Tibial nerve (tissue), 3 donors: ENCODE measurements around the gene LRRC75A.

Source experiments
- CTCF ChIP-seq, 5 experiments: fragments of 200-600 bp in 3 of 5; fragments of 450-650 bp in 2 of 5; sonication (generic) in 3 of 5; IDR thresholded peaks; one replicate each; pipeline ENCODE4 v1.5.1; 2016 to 2019; ENCODE audit warnings: antibody characterized with exemption in 5 of 5, mild to moderate bottlenecking in 3 of 5, moderate library complexity in 2 of 5
- POLR2A ChIP-seq, 2 donors: fragments of 450-650 bp; IDR thresholded peaks; one replicate each; pipeline ENCODE4 v1.6.1; 2017; ENCODE audit warnings: antibody characterized with exemption in 2 of 2, mild to moderate bottlenecking in 2 of 2, moderate library complexity in 2 of 2

DNA sequence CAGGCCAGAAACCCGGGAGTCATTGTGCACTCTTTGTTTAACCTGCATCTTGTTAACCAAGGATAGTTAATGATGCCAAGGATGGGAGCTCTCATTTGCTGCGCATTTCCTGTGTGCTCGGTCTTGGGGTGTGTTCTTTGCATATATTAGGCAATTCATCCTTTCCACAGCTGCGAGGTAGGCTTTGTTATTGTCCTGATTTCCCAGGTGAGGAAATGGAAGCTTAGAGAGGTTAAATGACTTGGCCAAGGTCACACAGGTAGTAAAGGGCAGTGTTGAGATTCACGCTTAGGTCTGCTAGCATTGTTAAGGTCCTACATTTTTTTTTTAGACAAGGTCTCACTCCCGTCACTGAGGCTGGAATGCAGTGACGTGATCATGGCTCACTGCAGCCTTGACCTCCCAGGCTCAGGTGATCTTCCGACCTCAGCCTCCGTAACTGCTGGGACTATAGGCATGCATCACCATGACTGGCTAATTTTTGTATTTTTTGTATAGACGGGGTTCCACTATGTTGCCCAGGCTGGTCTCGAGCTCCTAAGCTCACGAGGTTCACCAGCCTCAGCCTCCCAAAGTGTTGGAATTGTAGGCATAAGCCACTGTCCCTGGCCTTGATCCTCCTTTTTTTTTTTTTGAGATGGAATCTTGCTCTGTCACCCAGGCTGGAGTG is 5.0 kb upstream of the LRRC75A start:
- TF ChIP-seq POLR2A (IDR thresholded peaks at IDR 0.05) = no peak
- TF ChIP-seq CTCF (IDR thresholded peaks at IDR 0.05) = no peak
